Lung (tissue), 12 donors: ENCODE data around the gene KCNQ5. TPM values are rescaled to one million over a fixed set of nuclear protein-coding genes. Genes with fewer than 3 reads are reported as not detected.

Experiments used
- ATAC-seq: fragments of 200-7000 bp; cut with Tn5 transposase; one replicate; pipeline ENCODE4 v1.9.1; 2020; ENCODE audit warnings: moderate number of reproducible peaks; ENCODE audit not compliant: insufficient read depth, low FRiP score
- DNase-seq, 3 donors: peaks; one replicate each; pipeline ENCODE4 v3.0.0-alpha.2; 2013 to 2017
- H3K27ac ChIP-seq, 2 donors: one replicate each; pipeline ENCODE4 v1.5.1; 2013; ENCODE audit warnings: mild to moderate bottlenecking in 2 of 2, moderate library complexity in 2 of 2, control low read depth in 1 of 2, inconsistent platforms in 1 of 2, low read depth in 1 of 2, low read length in 1 of 2
- H3K27me3 ChIP-seq, 3 donors: one replicate each; pipeline ENCODE4 v1.5.1; 2013; ENCODE audit warnings: low read length in 2 of 3; ENCODE audit not compliant: control insufficient read depth in 3 of 3, insufficient read depth in 3 of 3
- H3K36me3 ChIP-seq, 4 donors: one replicate each; pipeline ENCODE4 v1.5.1; 2013; ENCODE audit warnings: low read length in 4 of 4, mild to moderate bottlenecking in 1 of 4, moderate library complexity in 1 of 4; ENCODE audit not compliant: control insufficient read depth in 4 of 4, insufficient read depth in 4 of 4
- H3K4me1 ChIP-seq, 5 donors: one replicate each; pipeline ENCODE4 v1.5.1; 2013; ENCODE audit warnings: low read length in 5 of 5, mild to moderate bottlenecking in 2 of 5, moderate library complexity in 1 of 5; ENCODE audit not compliant: control insufficient read depth in 5 of 5, insufficient read depth in 5 of 5
- H3K4me3 ChIP-seq: one replicate; pipeline ENCODE4 v1.5.1; 2013; ENCODE audit warnings: mild to moderate bottlenecking, control low read depth, moderate library complexity
- H3K9ac ChIP-seq, 2 donors: one replicate each; pipeline ENCODE4 v1.5.1; 2013; ENCODE audit warnings: low read length in 2 of 2, control low read depth in 1 of 2; ENCODE audit not compliant: insufficient read depth in 1 of 2
- H3K9me3 ChIP-seq, 4 donors: one replicate each; pipeline ENCODE4 v1.5.1; 2013; ENCODE audit warnings: low read length in 3 of 4, mild to moderate bottlenecking in 1 of 4, moderate library complexity in 1 of 4; ENCODE audit not compliant: control insufficient read depth in 4 of 4, insufficient read depth in 3 of 4
- CTCF ChIP-seq: IDR thresholded peaks from 2 replicates; pipeline ENCODE4 v1.5.1; 2012; ENCODE audit warnings: mild to moderate bottlenecking; ENCODE audit errors: control extremely low read depth, extremely low read depth
- WGBS, 2 donors: extraction: QIAGEN DNeasy Blood & Tissue Kit; methylation state at CpG; one replicate each; pipeline ENCODE4 v1.1.7; 2013; 5-methylcytosine and 5-hydroxymethylcytosine counted together
- polyA plus RNA-seq, 2 donors: library from polyadenylated mRNA; stranded (reverse); fragments of 200-250 nt; gene quantifications; one replicate each; pipeline ENCODE4 v1.2.1, GENCODE V29; 2013
- total RNA-seq, 2 donors: library from RNA; depleted of rRNA in 1 of 2; stranded (reverse); fragments of >200 nt in 1 of 2; gene quantifications; one replicate each; pipeline ENCODE4 v1.2.1, GENCODE V29; 2014 to 2021
- donor health status: control.
- donor health status: control.
- donor health status: Bipolar disorder and iron deficiency.
- donor health status: healthy.
- donor health status: DM: yes; HTN: yes; CAD: no.

KCNQ5 gene
- total and polyA plus RNA-seq, 4 donors = 0.12 to 5.7 (median 0.46) TPM

- H3K27me3 ChIP-seq = no peaks in the 10 kb centered on the region
- WGBS, 2 donors = 85 to 94% methylated on average over 2 of the region's 2 CpGs
- no peaks in the 10 kb centered on the region for H3K4me1 ChIP-seq
- no peak overlapping the region for H3K4me3 ChIP-seq
- ATAC-seq (no peak), DNase-seq (no peak)
- no peak overlapping the region for H3K27ac ChIP-seq
- H3K9ac ChIP-seq = no peak overlapping the region
- no peak for TF ChIP-seq CTCF
- no peaks in the 10 kb centered on the region for H3K36me3 ChIP-seq
- no peaks in the 10 kb centered on the region for H3K9me3 ChIP-seq
These were observed 13.8 kb downstream of the KCNQ5 start for GRCh38 chr6:72635636-72636035.

GRCh38 chr6:72636215-72636614 is 14.4 kb downstream of the KCNQ5 start:
- Histone ChIP-seq H3K4me1 (no peaks in the 10 kb centered on the region), H3K27ac (no peak overlapping the region), H3K9me3 (no peaks in the 10 kb centered on the region), H3K9ac (no peak overlapping the region), H3K27me3 (no peaks in the 10 kb centered on the region), H3K4me3 (no peak overlapping the region), H3K36me3 (no peaks in the 10 kb centered on the region)
- ATAC-seq (no peak), DNase-seq (no peak)
- 85 to 87% methylated on average over 2 of the region's 2 CpGs for WGBS, 2 donors
- TF ChIP-seq CTCF = no peak

GRCh38 chr6:72636786-72637185 is 14.9 kb downstream of the KCNQ5 start:
- 81 to 92% methylated on average over 3 of the region's 3 CpGs for WGBS, 2 donors
- DNase-seq = no peak

More at GRCh38 chr6:72636786-72637185, 14.9 kb downstream of the KCNQ5 start:
- H3K36me3 ChIP-seq = no peaks in the 10 kb centered on the region
- no peak overlapping the region for H3K27ac ChIP-seq
- H3K9ac ChIP-seq = no peak overlapping the region
- no peak for ATAC-seq
- no peak overlapping the region for H3K4me3 ChIP-seq
- H3K4me1 ChIP-seq = no peaks in the 10 kb centered on the region
- H3K27me3 ChIP-seq = no peaks in the 10 kb centered on the region
- H3K9me3 ChIP-seq = no peaks in the 10 kb centered on the region
- TF ChIP-seq CTCF = no peak
